Measurements from ENCODE around the gene HIVEP1. TPM values are rescaled to one million over a fixed set of nuclear protein-coding genes. Genes with fewer than 3 reads are reported as not detected.

The HIVEP1 gene
- total and polyA plus RNA-seq, 2 donors from 2014 or later, result 3.6 to 30.4 TPM

GRCh38 chr6:12039540-12040459 is 27.7 kb downstream of the HIVEP1 start:
- intact Hi-C loops (cut with DNase I), result no loop called here
- DNase-seq, result no peak

GRCh38 chr6:12047304-12047703 is 35.2 kb downstream of the HIVEP1 start:
- Histone ChIP-seq H3K27me3 (ENCODE audit: control insufficient read depth, insufficient read depth, low read length) (no peaks in the 10 kb centered on the region), H3K27ac (ENCODE audit: low read depth in 2 of 2, low read length in 2 of 2) (no peak overlapping the region), H3K36me3 (ENCODE audit: control insufficient read depth in 2 of 3, insufficient read depth in 3 of 3, low read length in 3 of 3) (no peaks in the 10 kb centered on the region), H3K9me3 (ENCODE audit: control insufficient read depth in 2 of 3, insufficient read depth in 1 of 3, low read length in 3 of 3) (no peaks in the 10 kb centered on the region), H3K9ac (ENCODE audit: low read length in 3 of 3) (no peak overlapping the region), H3K4me3 (ENCODE audit: low read length in 3 of 3) (no peak overlapping the region), H3K4me1 (ENCODE audit: control insufficient read depth in 2 of 3, insufficient read depth in 2 of 3, low read depth in 1 of 3, low read length in 3 of 3) (peaks cover 0 to 5% (median 0%) of the 10 kb centered on the region in 3 donors)
- DNase-seq, result no peak
- intact Hi-C loops (cut with DNase I), result no loop called here
- no peak for TF ChIP-seq CTCF (IDR thresholded peaks at IDR 0.05; ENCODE audit: borderline replicate concordance, extremely low read depth, insufficient read depth)
- no peak for FAIRE-seq

More at GRCh38 chr6:12039540-12040459, 27.7 kb downstream of the HIVEP1 start:
- no peak overlapping the region for H3K27ac ChIP-seq (ENCODE audit: low read depth in 2 of 2, low read length in 2 of 2)
- no peaks in the 10 kb centered on the region for H3K27me3 ChIP-seq (ENCODE audit: control insufficient read depth, insufficient read depth, low read length)
- no peak overlapping the region for H3K9ac ChIP-seq (ENCODE audit: low read length in 3 of 3)
- H3K9me3 ChIP-seq (ENCODE audit: control insufficient read depth in 2 of 3, insufficient read depth in 1 of 3, low read length in 3 of 3), result no peaks in the 10 kb centered on the region
- no peaks in the 10 kb centered on the region for H3K36me3 ChIP-seq (ENCODE audit: control insufficient read depth in 2 of 3, insufficient read depth in 3 of 3, low read length in 3 of 3)
- no peak overlapping the region for H3K4me3 ChIP-seq (ENCODE audit: low read length in 3 of 3)
- H3K4me1 ChIP-seq (ENCODE audit: control insufficient read depth in 2 of 3, insufficient read depth in 2 of 3, low read depth in 1 of 3, low read length in 3 of 3), result peaks cover 0 to 2% (median 0%) of the 10 kb centered on the region in 3 donors
- FAIRE-seq, result no peak
- TF ChIP-seq CTCF (IDR thresholded peaks at IDR 0.05; ENCODE audit: borderline replicate concordance, extremely low read depth, insufficient read depth), result no peak

GRCh38 chr6:12047792-12048432 is 35.8 kb downstream of the HIVEP1 start:
- no peak overlapping the region for H3K27ac ChIP-seq (ENCODE audit: low read depth in 2 of 2, low read length in 2 of 2)

More at GRCh38 chr6:12047792-12048432, 35.8 kb downstream of the HIVEP1 start:
- no peak overlapping the region for H3K4me3 ChIP-seq (ENCODE audit: low read length in 3 of 3)
- FAIRE-seq, result no peak
- no peak overlapping the region for H3K9ac ChIP-seq (ENCODE audit: low read length in 3 of 3)
- no peaks in the 10 kb centered on the region for H3K27me3 ChIP-seq (ENCODE audit: control insufficient read depth, insufficient read depth, low read length)
- no peak for DNase-seq
- peaks cover 0 to 5% (median 0%) of the 10 kb centered on the region in 3 donors for H3K4me1 ChIP-seq (ENCODE audit: control insufficient read depth in 2 of 3, insufficient read depth in 2 of 3, low read depth in 1 of 3, low read length in 3 of 3)
- no peak for TF ChIP-seq CTCF (IDR thresholded peaks at IDR 0.05; ENCODE audit: borderline replicate concordance, extremely low read depth, insufficient read depth)
- intact Hi-C loops (cut with DNase I), result no loop called here
- H3K36me3 ChIP-seq (ENCODE audit: control insufficient read depth in 2 of 3, insufficient read depth in 3 of 3, low read length in 3 of 3), result no peaks in the 10 kb centered on the region
- H3K9me3 ChIP-seq (ENCODE audit: control insufficient read depth in 2 of 3, insufficient read depth in 1 of 3, low read length in 3 of 3), result no peaks in the 10 kb centered on the region
